MCF 10A (cell line): ENCODE data around the gene RNASEH1. TPM values are rescaled to one million over a fixed set of nuclear protein-coding genes. Genes with fewer than 3 reads are reported as not detected.
"Not testable (repeated sequence)": the region's sequence is repeated elsewhere in the genome, so short reads cannot be mapped to it uniquely, and the experiment has no call there.

Experiments used
- BruUV-seq: library from RNA; stranded (reverse); fragments of 400-500 nt; replicated peaks from 2 replicates; lab custom pipeline; 2021; lab: Mats Ljungman, UMichigan
- CTCF ChIA-PET: fragments of 300-600 bp; sonication (Branson Sonifier 250); formaldehyde crosslinking; extraction: SDS; loops from one replicate; lab custom pipeline; 2021; ENCODE audit warnings: antibody characterized with exemption, inconsistent platforms; lab: Yijun Ruan, JAX
- POLR2A ChIA-PET: fragments of 300-600, 350-650 bp; sonication (Branson Sonifier 250); formaldehyde crosslinking; extraction: SDS; loops from one replicate; lab custom pipeline; 2020; ENCODE audit warnings: antibody characterized with exemption, inconsistent platforms; lab: Yijun Ruan, JAX
- DNase-seq: peaks from one replicate; pipeline ENCODE4 v3.0.0-alpha.2; 2018; ENCODE audit not compliant: unreplicated experiment
- H3K27ac Mint-ChIP-seq: one replicate; pipeline ENCODE4 v1.8.0; 2022; ENCODE audit warnings: mild to moderate bottlenecking, low read depth, mixed read lengths; ENCODE audit not compliant: unreplicated experiment
- H3K27me3 Mint-ChIP-seq: one replicate; pipeline ENCODE4 v1.8.0; 2022; ENCODE audit warnings: mixed read lengths; ENCODE audit not compliant: insufficient read depth, unreplicated experiment
- H3K36me3 Mint-ChIP-seq: one replicate; pipeline ENCODE4 v1.8.0; 2022; ENCODE audit warnings: mild to moderate bottlenecking, moderate library complexity, mixed read lengths; ENCODE audit not compliant: insufficient read depth, unreplicated experiment
- H3K4me1 Mint-ChIP-seq: one replicate; pipeline ENCODE4 v1.8.0; 2022; ENCODE audit warnings: mixed read lengths; ENCODE audit not compliant: insufficient read depth, unreplicated experiment
- H3K4me3 Mint-ChIP-seq: one replicate; pipeline ENCODE4 v1.8.0; 2022; ENCODE audit warnings: mild to moderate bottlenecking, moderate library complexity, mixed read lengths; ENCODE audit not compliant: unreplicated experiment
- H3K9me3 Mint-ChIP-seq: one replicate; pipeline ENCODE4 v1.8.0; 2022; ENCODE audit warnings: mixed read lengths; ENCODE audit not compliant: unreplicated experiment
- intact Hi-C: fragments of 100-400 bp; cut with micrococcal nuclease; formaldehyde crosslinking; loops from 2 replicates; pipeline ENCODE4 v1.14.1; 2022
- total RNA-seq: library from RNA; stranded (reverse); gene quantifications from 2 replicates; pipeline ENCODE4 v1.2.3, GENCODE V29; 2022
- TF ChIP-seq, protein P1 (sequence below): fragments of 200-600 bp; IDR thresholded peaks from one replicate; pipeline ENCODE4 v1.8.0; 2022; ENCODE audit warnings: antibody characterized with exemption, mild to moderate bottlenecking; ENCODE audit not compliant: unreplicated experiment

RNASEH1 gene
- total RNA-seq, 1 experiment from 2014 or later: 48.3 TPM

- TF ChIP-seq, protein P1, sequence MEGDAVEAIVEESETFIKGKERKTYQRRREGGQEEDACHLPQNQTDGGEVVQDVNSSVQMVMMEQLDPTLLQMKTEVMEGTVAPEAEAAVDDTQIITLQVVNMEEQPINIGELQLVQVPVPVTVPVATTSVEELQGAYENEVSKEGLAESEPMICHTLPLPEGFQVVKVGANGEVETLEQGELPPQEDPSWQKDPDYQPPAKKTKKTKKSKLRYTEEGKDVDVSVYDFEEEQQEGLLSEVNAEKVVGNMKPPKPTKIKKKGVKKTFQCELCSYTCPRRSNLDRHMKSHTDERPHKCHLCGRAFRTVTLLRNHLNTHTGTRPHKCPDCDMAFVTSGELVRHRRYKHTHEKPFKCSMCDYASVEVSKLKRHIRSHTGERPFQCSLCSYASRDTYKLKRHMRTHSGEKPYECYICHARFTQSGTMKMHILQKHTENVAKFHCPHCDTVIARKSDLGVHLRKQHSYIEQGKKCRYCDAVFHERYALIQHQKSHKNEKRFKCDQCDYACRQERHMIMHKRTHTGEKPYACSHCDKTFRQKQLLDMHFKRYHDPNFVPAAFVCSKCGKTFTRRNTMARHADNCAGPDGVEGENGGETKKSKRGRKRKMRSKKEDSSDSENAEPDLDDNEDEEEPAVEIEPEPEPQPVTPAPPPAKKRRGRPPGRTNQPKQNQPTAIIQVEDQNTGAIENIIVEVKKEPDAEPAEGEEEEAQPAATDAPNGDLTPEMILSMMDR: no peak
- intact Hi-C loops: no loop called here
- no peak for DNase-seq
- ChIA-PET POLR2A (interaction anchor here (0.6 to 3.6 kb wide), 7 partner anchors 10 to 143 kb away, joined by 3 to 26 read pairs (median 4); partner anchors contain the start of gene RNASEH1), CTCF (interaction anchor here (0.6 to 1.5 kb wide), 5 partner anchors 9 to 92 kb away, joined by 3 read pairs; no protein-coding TSS in a partner anchor)
- Mint-ChIP-seq H3K4me1 (peaks cover 26% of the 10 kb centered on the region), H3K27ac (no peak overlapping the region), H3K27me3 (no peaks in the 10 kb centered on the region), H3K4me3 (no peak overlapping the region), H3K36me3 (peaks cover 43% of the 10 kb centered on the region), H3K9me3 (no peaks in the 10 kb centered on the region)
- no TSS peak for BruUV-seq
Measured at GRCh38 chr2:3516831-3517230, 41.3 kb downstream of the RNASEH1 start.

DNA sequence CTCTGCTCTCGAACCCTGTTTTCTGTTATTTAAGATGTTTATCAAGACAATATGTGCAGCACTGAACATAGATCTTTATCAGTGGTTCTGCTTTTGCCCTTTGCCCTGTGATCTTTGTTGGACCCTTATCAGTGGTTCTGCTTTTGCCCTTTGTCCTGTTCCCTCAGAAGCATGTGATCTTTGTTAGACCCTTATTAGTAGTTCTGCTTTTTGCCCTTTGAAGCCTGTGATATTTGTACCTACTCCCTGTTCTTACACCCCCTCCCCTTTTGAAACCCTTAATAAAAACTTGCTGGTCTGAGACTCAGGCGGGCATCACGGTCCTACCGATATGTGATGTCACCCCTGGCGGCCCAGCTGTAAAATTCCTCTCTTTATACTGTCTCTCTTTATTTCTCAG is 42.7 kb downstream of the RNASEH1 start:
- BruUV-seq, H3K27me3 Mint-ChIP-seq, H3K4me3 Mint-ChIP-seq, intact Hi-C loops, POLR2A ChIA-PET, CTCF ChIA-PET, H3K9me3 Mint-ChIP-seq, H3K27ac Mint-ChIP-seq, DNase-seq: not testable (repeated sequence)
- Mint-ChIP-seq H3K4me1 (peaks cover 19% of the 10 kb centered on the region), H3K36me3 (peaks cover 57% of the 10 kb centered on the region)

GRCh38 chr2:3513026-3513810 is 44.9 kb downstream of the RNASEH1 start:
- Mint-ChIP-seq H3K27me3 (no peaks in the 10 kb centered on the region), H3K4me1 (peaks cover 11% of the 10 kb centered on the region), H3K36me3 (peaks cover 80% of the 10 kb centered on the region), H3K9me3 (no peaks in the 10 kb centered on the region), H3K27ac (no peak overlapping the region), H3K4me3 (no peak overlapping the region)
- no peak for DNase-seq
- intact Hi-C loops: no loop called here
- CTCF ChIA-PET: no interaction called here
- POLR2A ChIA-PET: no interaction called here
- BruUV-seq: no TSS peak
- TF ChIP-seq, protein P1: no peak

- ChIA-PET POLR2A (no interaction called here), CTCF (interaction anchor here (0.6 kb wide), 1 partner anchor 90 kb away, joined by 3 read pairs; no protein-coding TSS in a partner anchor)
- intact Hi-C loops: no loop called here
- DNase-seq: no peak
- peaks cover 6% of the 10 kb centered on the region for H3K4me1 Mint-ChIP-seq
- H3K4me3 Mint-ChIP-seq: no peak overlapping the region
- no TSS peak for BruUV-seq
- TF ChIP-seq, protein P1: no peak
- peaks cover 91% of the 10 kb centered on the region for H3K36me3 Mint-ChIP-seq
- H3K27me3 Mint-ChIP-seq: no peaks in the 10 kb centered on the region
- no peaks in the 10 kb centered on the region for H3K9me3 Mint-ChIP-seq
- H3K27ac Mint-ChIP-seq: no peak overlapping the region
Measured at GRCh38 chr2:3512086-3512485, 46.0 kb downstream of the RNASEH1 start.
